Ovary (tissue), 3 donors: Measurements from ENCODE around the gene GABRR2.

ENCODE experiments used
- CTCF ChIP-seq, 3 donors: fragments of 450-650 bp in 2 of 3; fragments of 200-600 bp in 1 of 3; IDR thresholded peaks; one replicate each; pipeline versions ENCODE4 v1.5.1 to v1.8.0; 2016 to 2022; ENCODE audit warnings: antibody characterized with exemption in 3 of 3, mild to moderate bottlenecking in 1 of 3
- EP300 ChIP-seq: sonication (generic); formaldehyde crosslinking; IDR thresholded peaks from one replicate; pipeline ENCODE4 v1.6.1; 2017; ENCODE audit warnings: antibody characterized with exemption
- POLR2A ChIP-seq: fragments of 450-650 bp; IDR thresholded peaks from one replicate; pipeline ENCODE4 v1.6.1; 2017; ENCODE audit warnings: antibody characterized with exemption, mild to moderate bottlenecking, moderate library complexity
- donor health status: DM: no; HTN: no; CAD: no.

GRCh38 chr6:89335164-89335563 is 20.1 kb upstream of the GABRR2 start:
- no peak for TF ChIP-seq EP300
- TF ChIP-seq CTCF (IDR thresholded peaks at IDR 0.05) = no peak
- TF ChIP-seq POLR2A = no peak
